Ishikawa (cell line): ENCODE results near the gene RFX2.

Experiments
- CEBPB ChIP-seq: IDR thresholded peaks from 2 replicates; pipeline ENCODE4 v1.6.1; 2012
- CREB1 ChIP-seq: IDR thresholded peaks from 2 replicates; pipeline ENCODE4 v1.6.1; 2012; ENCODE audit warnings: low read depth
- EGR1 ChIP-seq: IDR thresholded peaks from 2 replicates; pipeline ENCODE4 v1.6.1; 2012
- EP300 ChIP-seq: IDR thresholded peaks from 2 replicates; pipeline ENCODE4 v1.6.1; 2012; ENCODE audit warnings: borderline replicate concordance
- FOXM1 ChIP-seq: IDR thresholded peaks from 2 replicates; pipeline ENCODE4 v1.6.1; 2012; ENCODE audit warnings: low read depth, borderline replicate concordance
- MAX ChIP-seq: IDR thresholded peaks from 2 replicates; pipeline ENCODE4 v1.6.1; 2012
- NFIC ChIP-seq: IDR thresholded peaks from 2 replicates; pipeline ENCODE4 v1.6.1; 2012
- RAD21 ChIP-seq: IDR thresholded peaks from 2 replicates; pipeline ENCODE4 v1.6.1; 2012; ENCODE audit warnings: low read depth
- TAF1 ChIP-seq: IDR thresholded peaks from 2 replicates; pipeline ENCODE4 v1.6.1; 2012; ENCODE audit warnings: low read depth, mild to moderate bottlenecking
- TCF12 ChIP-seq: IDR thresholded peaks from 2 replicates; pipeline ENCODE4 v1.6.1; 2012; ENCODE audit warnings: low read depth
- TEAD4 ChIP-seq: IDR thresholded peaks from 2 replicates; pipeline ENCODE4 v1.6.1; 2012
- USF1 ChIP-seq: IDR thresholded peaks from 2 replicates; pipeline ENCODE4 v1.6.1; 2012
- YY1 ChIP-seq: IDR thresholded peaks from 2 replicates; pipeline ENCODE4 v1.6.1; 2012; ENCODE audit warnings: low read depth
- ZBTB7A ChIP-seq: IDR thresholded peaks from 2 replicates; pipeline ENCODE4 v1.6.1; 2012; ENCODE audit warnings: low read depth
- TF ChIP-seq, protein P1 (sequence below): IDR thresholded peaks from 2 replicates; pipeline ENCODE4 v1.6.1; 2012; ENCODE audit warnings: low read depth, mild to moderate bottlenecking

RFX2 gene

GRCh38 chr19:5996102-5996501, 114.2 kb downstream of the RFX2 start:
- TF ChIP-seq EGR1: 0 out of 2 replicates have a peak, but pooled peaks have one; percentile 24
- TF ChIP-seq MAX: no peak
- TF ChIP-seq, protein P1, sequence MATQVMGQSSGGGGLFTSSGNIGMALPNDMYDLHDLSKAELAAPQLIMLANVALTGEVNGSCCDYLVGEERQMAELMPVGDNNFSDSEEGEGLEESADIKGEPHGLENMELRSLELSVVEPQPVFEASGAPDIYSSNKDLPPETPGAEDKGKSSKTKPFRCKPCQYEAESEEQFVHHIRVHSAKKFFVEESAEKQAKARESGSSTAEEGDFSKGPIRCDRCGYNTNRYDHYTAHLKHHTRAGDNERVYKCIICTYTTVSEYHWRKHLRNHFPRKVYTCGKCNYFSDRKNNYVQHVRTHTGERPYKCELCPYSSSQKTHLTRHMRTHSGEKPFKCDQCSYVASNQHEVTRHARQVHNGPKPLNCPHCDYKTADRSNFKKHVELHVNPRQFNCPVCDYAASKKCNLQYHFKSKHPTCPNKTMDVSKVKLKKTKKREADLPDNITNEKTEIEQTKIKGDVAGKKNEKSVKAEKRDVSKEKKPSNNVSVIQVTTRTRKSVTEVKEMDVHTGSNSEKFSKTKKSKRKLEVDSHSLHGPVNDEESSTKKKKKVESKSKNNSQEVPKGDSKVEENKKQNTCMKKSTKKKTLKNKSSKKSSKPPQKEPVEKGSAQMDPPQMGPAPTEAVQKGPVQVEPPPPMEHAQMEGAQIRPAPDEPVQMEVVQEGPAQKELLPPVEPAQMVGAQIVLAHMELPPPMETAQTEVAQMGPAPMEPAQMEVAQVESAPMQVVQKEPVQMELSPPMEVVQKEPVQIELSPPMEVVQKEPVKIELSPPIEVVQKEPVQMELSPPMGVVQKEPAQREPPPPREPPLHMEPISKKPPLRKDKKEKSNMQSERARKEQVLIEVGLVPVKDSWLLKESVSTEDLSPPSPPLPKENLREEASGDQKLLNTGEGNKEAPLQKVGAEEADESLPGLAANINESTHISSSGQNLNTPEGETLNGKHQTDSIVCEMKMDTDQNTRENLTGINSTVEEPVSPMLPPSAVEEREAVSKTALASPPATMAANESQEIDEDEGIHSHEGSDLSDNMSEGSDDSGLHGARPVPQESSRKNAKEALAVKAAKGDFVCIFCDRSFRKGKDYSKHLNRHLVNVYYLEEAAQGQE: no peak
- no peak for TF ChIP-seq ZBTB7A
- no peak for TF ChIP-seq USF1
- no peak for TF ChIP-seq FOXM1
- no peak for TF ChIP-seq TCF12

GRCh38 chr19:5995606-5996005, 114.7 kb downstream of the RFX2 start:
- TF ChIP-seq MAX: no peak
- no peak for TF ChIP-seq TAF1
- TF ChIP-seq, protein P1: no peak
- no peak for TF ChIP-seq FOXM1
- TF ChIP-seq RAD21: no peak

GRCh38 chr19:5994405-5995165, 115.7 kb downstream of the RFX2 start:
- TF ChIP-seq FOXM1 (no peak), CREB1 (no peak), YY1 (no peak), NFIC (no peak), TAF1 (no peak), TCF12 (no peak), EP300 (no peak), ZBTB7A (no peak), MAX (no peak), RAD21 (no peak), TEAD4 (no peak), USF1 (no peak), EGR1 (no peak)
- TF ChIP-seq, protein P1: no peak

- TF ChIP-seq ZBTB7A (no peak), CEBPB (no peak), TAF1 (no peak), MAX (no peak), RAD21 (no peak), FOXM1 (no peak)
These were observed 116.5 kb downstream of the RFX2 start for GRCh38 chr19:5993648-5994358.
